Hepatocyte (in vitro differentiated cells): Measurements from ENCODE around the gene ARL15.

Experiments used
- CTCF ChIP-seq: fragments of 200-600 bp; sonication (generic); IDR thresholded peaks from 2 replicates; pipeline ENCODE4 v1.5.1; 2016; ENCODE audit warnings: antibody characterized with exemption, mild to moderate bottlenecking; ENCODE audit not compliant: poor library complexity
- EZH2phosphoT487 ChIP-seq: fragments of 200-600 bp; sonication (generic); IDR thresholded peaks from one replicate; pipeline ENCODE4 v1.6.1; 2018; ENCODE audit warnings: antibody characterized with exemption, mild to moderate bottlenecking, low read depth, moderate library complexity; ENCODE audit not compliant: unreplicated experiment, severe bottlenecking

- TF ChIP-seq CTCF = no peak
- no peak for TF ChIP-seq EZH2phosphoT487
Observed at GRCh38 chr5:54285686-54286085, 24.7 kb downstream of the ARL15 start.
